ENCODE results near the gene NDUFS6.

DNA sequence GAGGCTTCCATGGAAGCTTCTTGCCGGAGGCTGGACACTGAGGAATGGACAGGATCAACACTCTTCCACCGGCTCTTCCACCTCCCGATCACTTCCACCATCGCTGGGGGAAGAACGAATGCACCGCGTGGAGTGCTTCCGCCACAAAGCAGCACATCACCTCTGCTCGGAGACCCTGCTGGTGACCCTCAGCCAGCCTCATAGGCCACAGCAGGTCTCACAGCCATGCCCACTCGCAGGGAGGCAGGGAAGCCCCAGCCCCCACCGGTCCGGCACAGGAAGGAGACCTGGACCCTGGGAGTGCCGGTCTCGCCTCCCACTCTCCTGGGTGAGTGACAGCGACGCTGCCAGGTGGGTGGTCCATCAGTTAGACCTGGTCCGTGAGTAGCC is 6.3 kb upstream of the NDUFS6 start:
- TF ChIP-seq, protein P1, sequence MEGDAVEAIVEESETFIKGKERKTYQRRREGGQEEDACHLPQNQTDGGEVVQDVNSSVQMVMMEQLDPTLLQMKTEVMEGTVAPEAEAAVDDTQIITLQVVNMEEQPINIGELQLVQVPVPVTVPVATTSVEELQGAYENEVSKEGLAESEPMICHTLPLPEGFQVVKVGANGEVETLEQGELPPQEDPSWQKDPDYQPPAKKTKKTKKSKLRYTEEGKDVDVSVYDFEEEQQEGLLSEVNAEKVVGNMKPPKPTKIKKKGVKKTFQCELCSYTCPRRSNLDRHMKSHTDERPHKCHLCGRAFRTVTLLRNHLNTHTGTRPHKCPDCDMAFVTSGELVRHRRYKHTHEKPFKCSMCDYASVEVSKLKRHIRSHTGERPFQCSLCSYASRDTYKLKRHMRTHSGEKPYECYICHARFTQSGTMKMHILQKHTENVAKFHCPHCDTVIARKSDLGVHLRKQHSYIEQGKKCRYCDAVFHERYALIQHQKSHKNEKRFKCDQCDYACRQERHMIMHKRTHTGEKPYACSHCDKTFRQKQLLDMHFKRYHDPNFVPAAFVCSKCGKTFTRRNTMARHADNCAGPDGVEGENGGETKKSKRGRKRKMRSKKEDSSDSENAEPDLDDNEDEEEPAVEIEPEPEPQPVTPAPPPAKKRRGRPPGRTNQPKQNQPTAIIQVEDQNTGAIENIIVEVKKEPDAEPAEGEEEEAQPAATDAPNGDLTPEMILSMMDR (IDR thresholded peaks at IDR 0.05) = no peak
- TF ChIP-seq POLR2AphosphoS5 (IDR thresholded peaks at IDR 0.05) (no peak), EP300 (IDR thresholded peaks at IDR 0.05) (no peak)
